Peyer's patch (tissue), 4 donors: ENCODE data around the gene UACA. TPM values are rescaled to one million over a fixed set of nuclear protein-coding genes. Genes with fewer than 3 reads are reported as not detected.

Experiments
- DNase-seq, 3 donors: peaks; one replicate each; pipeline ENCODE4 v3.0.0-alpha.2; 2017 to 2019
- H3K27ac ChIP-seq, 4 donors: fragments of 200-600 bp; sonication (generic); one replicate each; pipeline ENCODE4 v1.5.1; 2016 to 2019
- H3K27me3 ChIP-seq, 2 donors: fragments of 200-600 bp; sonication (generic); one replicate each; pipeline ENCODE4 v1.5.1; 2019
- H3K36me3 ChIP-seq, 3 donors: fragments of 200-600 bp; sonication (generic); one replicate each; pipeline ENCODE4 v1.5.1; 2016 to 2019
- H3K4me1 ChIP-seq, 4 donors: fragments of 200-600 bp; sonication (generic); one replicate each; pipeline ENCODE4 v1.5.1; 2016 to 2019
- H3K4me3 ChIP-seq, 4 donors: fragments of 200-600 bp; sonication (generic); 1 replicate in 3 of 4; 2 replicates in 1 of 4; pipeline ENCODE4 v1.5.1; 2016 to 2019; ENCODE audit warnings: mild to moderate bottlenecking in 1 of 4
- H3K9me3 ChIP-seq, 4 donors: fragments of 200-600 bp; sonication (generic); one replicate each; pipeline ENCODE4 v1.5.1; 2016 to 2019; ENCODE audit warnings: mild to moderate bottlenecking in 1 of 4
- POLR2A ChIP-seq, 2 donors: fragments of 450-650 bp; IDR thresholded peaks; one replicate each; pipeline ENCODE4 v1.5.1; 2017; ENCODE audit warnings: antibody characterized with exemption in 2 of 2, mild to moderate bottlenecking in 2 of 2, moderate library complexity in 2 of 2
- total RNA-seq, 4 donors: library from RNA; depleted of rRNA; stranded (reverse); fragments of >200 nt; gene quantifications; one replicate each; pipeline ENCODE4 v1.1.0, GENCODE V29; 2016
- TF ChIP-seq, protein P1 (sequence below), 6 experiments: fragments of 450-650 bp in 4 of 6; fragments of 200-600 bp in 2 of 6; sonication (generic) in 1 of 6; IDR thresholded peaks; one replicate each; pipeline ENCODE4 v1.5.1; 2017 to 2019; ENCODE audit warnings: antibody characterized with exemption in 6 of 6, mild to moderate bottlenecking in 3 of 6, moderate library complexity in 1 of 6

Gene UACA
- total RNA-seq, 4 donors from 2014 or later: 41.8 to 59.1 (median 46.9) TPM

DNA sequence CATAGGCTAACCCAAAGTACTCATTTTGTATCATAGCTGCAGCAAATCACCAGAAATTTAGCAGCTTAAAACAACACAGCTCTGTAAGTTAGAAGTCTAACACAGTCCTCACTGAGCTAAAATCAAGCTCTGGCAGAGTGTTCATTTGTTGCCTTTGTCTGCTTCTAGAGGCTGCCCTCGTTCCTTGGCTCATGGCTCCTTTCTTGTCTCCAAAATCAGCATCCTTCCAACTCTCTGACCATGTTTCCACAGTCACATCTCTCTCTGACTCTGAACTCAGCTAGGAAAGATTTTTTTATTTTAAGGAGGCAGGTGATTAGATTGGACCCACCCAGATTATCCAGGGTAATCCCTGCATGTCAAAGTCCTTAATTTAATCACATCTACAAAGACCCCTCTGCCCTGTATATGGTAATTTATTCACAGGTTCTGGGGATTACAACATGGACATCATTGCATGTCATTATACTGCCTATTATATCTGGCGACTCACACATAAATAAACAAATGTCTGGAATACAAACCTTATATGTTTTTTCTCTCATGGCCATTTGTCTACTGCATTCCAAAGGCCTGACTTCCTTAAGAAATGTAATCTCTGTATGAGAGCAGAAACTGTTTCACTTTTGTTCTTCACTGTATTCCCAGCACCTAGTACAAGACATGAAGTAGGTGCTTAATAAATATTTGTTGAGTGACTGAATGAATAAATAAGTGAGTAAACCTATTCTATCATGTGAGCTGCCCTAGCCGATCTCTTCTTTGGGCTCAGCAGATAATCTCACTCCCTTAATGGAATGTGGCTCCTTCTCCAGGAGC lies 15.1 kb upstream of the UACA start:
- H3K4me3 ChIP-seq: no peak overlapping the region
- TF ChIP-seq, protein P1, sequence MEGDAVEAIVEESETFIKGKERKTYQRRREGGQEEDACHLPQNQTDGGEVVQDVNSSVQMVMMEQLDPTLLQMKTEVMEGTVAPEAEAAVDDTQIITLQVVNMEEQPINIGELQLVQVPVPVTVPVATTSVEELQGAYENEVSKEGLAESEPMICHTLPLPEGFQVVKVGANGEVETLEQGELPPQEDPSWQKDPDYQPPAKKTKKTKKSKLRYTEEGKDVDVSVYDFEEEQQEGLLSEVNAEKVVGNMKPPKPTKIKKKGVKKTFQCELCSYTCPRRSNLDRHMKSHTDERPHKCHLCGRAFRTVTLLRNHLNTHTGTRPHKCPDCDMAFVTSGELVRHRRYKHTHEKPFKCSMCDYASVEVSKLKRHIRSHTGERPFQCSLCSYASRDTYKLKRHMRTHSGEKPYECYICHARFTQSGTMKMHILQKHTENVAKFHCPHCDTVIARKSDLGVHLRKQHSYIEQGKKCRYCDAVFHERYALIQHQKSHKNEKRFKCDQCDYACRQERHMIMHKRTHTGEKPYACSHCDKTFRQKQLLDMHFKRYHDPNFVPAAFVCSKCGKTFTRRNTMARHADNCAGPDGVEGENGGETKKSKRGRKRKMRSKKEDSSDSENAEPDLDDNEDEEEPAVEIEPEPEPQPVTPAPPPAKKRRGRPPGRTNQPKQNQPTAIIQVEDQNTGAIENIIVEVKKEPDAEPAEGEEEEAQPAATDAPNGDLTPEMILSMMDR (IDR thresholded peaks at IDR 0.05): no peak
- TF ChIP-seq POLR2A (IDR thresholded peaks at IDR 0.05): no peak
- peaks cover 0 to 8% (median 0%) of the 10 kb centered on the region in 4 donors for H3K4me1 ChIP-seq
- no peaks in the 10 kb centered on the region for H3K27me3 ChIP-seq
- no peaks in the 10 kb centered on the region for H3K36me3 ChIP-seq
- DNase-seq: no peak
- H3K27ac ChIP-seq: no peak overlapping the region
- no peaks in the 10 kb centered on the region for H3K9me3 ChIP-seq

DNA sequence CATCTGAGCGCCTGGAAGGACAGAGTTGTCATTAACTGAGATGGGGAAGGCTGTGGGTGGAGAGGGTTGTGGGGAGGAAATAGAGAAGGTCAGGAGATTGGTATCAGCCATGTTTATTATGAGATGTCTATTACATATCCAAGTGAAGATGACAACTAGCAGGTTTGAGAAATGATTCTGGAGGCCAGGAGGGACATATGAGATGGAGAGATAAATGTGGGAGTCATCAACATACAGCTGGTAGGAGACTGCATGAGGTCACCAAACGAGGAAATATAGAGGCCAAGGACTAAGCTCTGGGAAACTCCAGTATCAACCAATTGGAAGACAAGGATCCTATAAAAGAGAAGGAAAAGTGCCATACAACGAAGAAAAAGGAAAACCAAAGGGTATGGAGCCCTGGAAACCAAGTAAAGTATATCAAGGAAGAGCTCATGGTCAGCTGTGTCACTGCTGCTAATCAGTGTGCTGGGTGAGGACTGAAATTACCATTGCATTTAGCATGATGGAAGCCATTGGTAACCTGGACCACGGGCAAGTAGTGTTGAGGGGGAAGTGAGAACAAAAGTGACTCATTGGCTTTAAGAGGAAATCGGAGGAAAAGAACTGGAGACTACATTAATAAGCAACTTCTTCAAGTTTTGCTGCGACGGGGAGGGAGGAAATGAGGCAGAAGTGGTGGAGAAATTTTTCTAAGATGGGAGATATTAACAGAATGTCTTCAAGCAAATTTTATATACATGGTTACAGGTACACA lies 14.0 kb upstream of the UACA start:
- Histone ChIP-seq H3K4me1 (no peaks in the 10 kb centered on the region), H3K4me3 (no peak overlapping the region), H3K36me3 (no peaks in the 10 kb centered on the region), H3K27ac (no peak overlapping the region), H3K9me3 (no peaks in the 10 kb centered on the region), H3K27me3 (no peaks in the 10 kb centered on the region)
- no peak for DNase-seq
- no peak for TF ChIP-seq POLR2A (IDR thresholded peaks at IDR 0.05)
- TF ChIP-seq, protein P1 (IDR thresholded peaks at IDR 0.05): no peak

DNA sequence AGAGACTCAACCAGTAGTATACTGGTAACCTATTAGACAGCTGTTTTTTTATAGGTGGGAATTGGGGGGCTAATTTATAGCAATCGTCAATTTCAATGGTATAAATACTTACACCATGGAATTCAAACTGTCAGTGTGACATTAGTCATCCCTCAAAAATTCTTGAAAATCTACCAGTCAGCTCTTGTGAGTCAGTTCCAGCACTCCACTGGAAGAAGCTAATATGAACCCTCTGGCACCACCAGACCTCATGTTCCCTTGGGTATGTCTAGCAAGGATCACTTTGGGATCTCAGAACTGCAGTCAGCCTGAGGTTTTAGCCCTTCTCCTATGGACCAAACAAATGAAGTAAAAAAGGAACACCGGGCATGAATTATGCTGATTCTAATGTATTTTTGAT lies 11.8 kb upstream of the UACA start:
- TF ChIP-seq POLR2A (IDR thresholded peaks at IDR 0.05): no peak
- TF ChIP-seq, protein P1 (IDR thresholded peaks at IDR 0.05): no peak
- Histone ChIP-seq H3K27ac (no peak overlapping the region), H3K4me1 (no peaks in the 10 kb centered on the region), H3K36me3 (no peaks in the 10 kb centered on the region), H3K9me3 (no peaks in the 10 kb centered on the region), H3K27me3 (no peaks in the 10 kb centered on the region), H3K4me3 (no peak overlapping the region)
- no peak for DNase-seq

DNA sequence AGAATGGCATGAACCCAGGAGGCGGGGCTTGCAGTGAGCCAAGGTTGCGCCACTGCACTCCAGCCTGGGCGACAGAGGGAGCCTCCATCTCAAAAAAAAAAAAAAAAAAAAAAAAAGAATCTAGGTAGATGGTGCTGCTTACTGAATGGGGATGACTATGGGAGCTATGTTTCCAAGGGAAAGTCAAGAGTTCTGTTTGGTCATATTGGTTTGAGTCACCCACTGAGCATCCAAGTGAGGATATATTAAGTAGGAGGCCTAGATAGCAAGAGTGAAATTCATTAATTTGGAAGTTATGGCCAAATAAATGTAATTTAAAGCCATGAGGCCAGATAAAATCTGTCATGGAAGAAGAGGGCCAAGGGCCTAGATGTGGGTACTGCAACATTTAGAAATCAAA lies 9.0 kb upstream of the UACA start:
- H3K36me3 ChIP-seq: no peaks in the 10 kb centered on the region
- no peak for DNase-seq
- no peaks in the 10 kb centered on the region for H3K27me3 ChIP-seq
- no peaks in the 10 kb centered on the region for H3K9me3 ChIP-seq
- no peaks in the 10 kb centered on the region for H3K4me1 ChIP-seq
- TF ChIP-seq, protein P1 (IDR thresholded peaks at IDR 0.05): no peak
- TF ChIP-seq POLR2A (IDR thresholded peaks at IDR 0.05): no peak
- no peak overlapping the region for H3K4me3 ChIP-seq
- H3K27ac ChIP-seq: no peak overlapping the region

DNA sequence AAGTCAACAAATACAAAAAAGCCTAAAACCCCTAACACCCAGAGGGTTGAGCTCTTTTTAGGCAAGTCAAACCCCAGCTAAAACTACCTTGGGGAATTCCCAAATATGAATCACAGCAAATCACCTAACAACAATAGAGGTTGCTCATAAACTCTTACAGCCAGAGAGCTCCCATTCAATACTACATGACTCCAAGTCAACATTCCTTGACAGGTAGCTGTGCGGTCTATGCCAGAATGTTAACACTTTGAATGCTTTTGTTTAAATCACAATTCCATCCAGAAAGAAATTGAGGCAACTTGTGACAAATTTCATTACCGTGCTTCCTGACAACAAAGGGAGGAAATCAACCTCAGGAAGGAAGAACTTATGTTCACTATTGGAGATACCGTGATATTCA lies 7.5 kb upstream of the UACA start:
- no peak for TF ChIP-seq POLR2A (IDR thresholded peaks at IDR 0.05)
- TF ChIP-seq, protein P1 (IDR thresholded peaks at IDR 0.05): no peak

More for the DNA sequence above, 7.5 kb upstream of the UACA start:
- H3K27me3 ChIP-seq: no peaks in the 10 kb centered on the region
- no peaks in the 10 kb centered on the region for H3K4me1 ChIP-seq
- H3K9me3 ChIP-seq: no peaks in the 10 kb centered on the region
- no peak for DNase-seq
- no peak overlapping the region for H3K4me3 ChIP-seq
- no peak overlapping the region for H3K27ac ChIP-seq
- no peaks in the 10 kb centered on the region for H3K36me3 ChIP-seq
